CD4-positive, alpha-beta T cell treated with Interleukin-2 at 100 ng/mL for 4 hours (primary cell): Measurements from ENCODE around the gene PABPN1.
A peak's percentile ranks its signal among the peaks of the same experiment; 100 is the strongest.
"Not testable (repeated sequence)": the region's sequence is repeated elsewhere in the genome, so short reads cannot be mapped to it uniquely, and the experiment has no call there.

Experiments used
- DNase-seq: peaks from one replicate; pipeline ENCODE4 v3.0.0-alpha.2; 2020; ENCODE audit warnings: low spot score

Gene PABPN1

GRCh38 chr14:23320584-23321571, at the start of gene PABPN1:
Gene PABPN1 (plus strand): TSS chr14:23321457. CDS start chr14:23321470, 13 bp downstream.
- DNase-seq, result peak; percentile 99

- DNase-seq, result no peak
Observed at GRCh38 chr14:23275412-23275811, 45.8 kb upstream of the PABPN1 start.

- DNase-seq, result no peak
Observed at GRCh38 chr14:23277189-23277588, 44.1 kb upstream of the PABPN1 start.

- not testable (repeated sequence) for DNase-seq
Observed at GRCh38 chr14:23277928-23278327, 43.3 kb upstream of the PABPN1 start.

GRCh38 chr14:23281247-23281646, 40.0 kb upstream of the PABPN1 start:
- DNase-seq, result no peak

GRCh38 chr14:23284654-23285529, 36.4 kb upstream of the PABPN1 start:
- DNase-seq, result peak; percentile 8

- peak; percentile 12 for DNase-seq
Observed at GRCh38 chr14:23285530-23286019, 35.7 kb upstream of the PABPN1 start.

- peak; percentile 97 for DNase-seq
Observed at GRCh38 chr14:23286020-23286901, 35.0 kb upstream of the PABPN1 start, which contains the start of gene HOMEZ. Gene HOMEZ (minus strand): TSS chr14:23286132. CDS start chr14:23285952, 180 bp downstream.

- no peak for DNase-seq
Observed at GRCh38 chr14:23286902-23287479, 34.3 kb upstream of the PABPN1 start.

GRCh38 chr14:23294734-23295561, 26.3 kb upstream of the PABPN1 start:
- DNase-seq, result peak; percentile 67

- DNase-seq, result no peak
Observed at GRCh38 chr14:23296012-23296777, 25.1 kb upstream of the PABPN1 start.

GRCh38 chr14:23297096-23297495, 24.2 kb upstream of the PABPN1 start:
- no peak for DNase-seq

- DNase-seq, result no peak
Observed at GRCh38 chr14:23297611-23298277, 23.5 kb upstream of the PABPN1 start.

GRCh38 chr14:23299211-23299957, 21.9 kb upstream of the PABPN1 start:
- peak; percentile 42 for DNase-seq

GRCh38 chr14:23299986-23300686, 21.1 kb upstream of the PABPN1 start:
- peak; percentile 14 for DNase-seq

GRCh38 chr14:23300687-23301223, 20.5 kb upstream of the PABPN1 start:
- DNase-seq, result no peak
